HepG2 (cell line): Measurements from ENCODE around the gene VWA1. TPM values are rescaled to one million over a fixed set of nuclear protein-coding genes. Genes with fewer than 3 reads are reported as not detected.
A peak's percentile ranks its signal among the peaks of the same experiment; 100 is the strongest.
"Not testable (repeated sequence)": the region's sequence is repeated elsewhere in the genome, so short reads cannot be mapped to it uniquely, and the experiment has no call there.

Source experiments
- ATAC-seq: fragments of 200-7000 bp; cut with Tn5 transposase; 3 replicates; pipeline ENCODE4 v1.9.1; 2020; ENCODE audit warnings: mild to moderate bottlenecking, moderate library complexity
- BruUV-seq: library from RNA; stranded (reverse); fragments of 400-500 nt; replicated peaks from 2 replicates; lab custom pipeline; 2021; lab: Mats Ljungman, UMichigan
- CTCF ChIA-PET: fragments of 300-600 bp; formaldehyde crosslinking; extraction: SDS; loops from one replicate; lab custom pipeline; 2021; ENCODE audit warnings: low total read pairs, inconsistent platforms, low intra/inter-chr PET ratio; lab: Yijun Ruan, JAX
- POLR2A ChIA-PET: fragments of 350-600 bp; sonication (Branson Sonifier 250); formaldehyde crosslinking; loops from one replicate; lab custom pipeline; 2020; ENCODE audit warnings: antibody characterized with exemption, inconsistent platforms; lab: Yijun Ruan, JAX
- DNase-seq: peaks from one replicate; pipeline ENCODE4 v3.0.0-alpha.2; 2015; ENCODE audit warnings: low spot score
- FAIRE-seq: peaks from 3 replicates; lab custom pipeline; 2011; peaks lifted over from hg19 to GRCh38; lab: Jason Lieb, UNC
- H2AFZ ChIP-seq: one replicate; pipeline ENCODE4 v1.6.1; 2011; ENCODE audit warnings: low read length, inconsistent platforms
- H3K27ac ChIP-seq: fragments of 300-600 bp; 3 replicates; pipeline ENCODE4 v1.8.0; 2011; ENCODE audit warnings: mixed run types, mild to moderate bottlenecking, mixed read lengths, low read length, inconsistent platforms; ENCODE audit not compliant: insufficient read depth; ENCODE audit errors: extremely low read length
- H3K27me3 ChIP-seq, 2 experiments: fragments of 200-600 bp in 1 of 2; 2 replicates in 1 of 2; 3 replicates in 1 of 2; pipeline versions ENCODE4 v1.6.0 to v1.8.0; 2011; ENCODE audit warnings: low read length in 2 of 2, mild to moderate bottlenecking in 2 of 2, moderate library complexity in 2 of 2, inconsistent platforms in 1 of 2; ENCODE audit not compliant: insufficient read depth in 2 of 2, control insufficient read depth in 1 of 2
- H3K36me3 ChIP-seq, 2 experiments: fragments of 200-600 bp in 1 of 2; replicated peaks in 1 of 2; 2 replicates in 1 of 2; 3 replicates in 1 of 2; pipeline versions ENCODE4 v1.5.1 to v1.8.0; 2011; ENCODE audit warnings: low read length in 2 of 2, inconsistent platforms in 1 of 2; ENCODE audit not compliant: insufficient read depth in 2 of 2, control insufficient read depth in 1 of 2
- H3K4me1 ChIP-seq: 2 replicates; pipeline ENCODE4 v1.5.1; 2012; ENCODE audit warnings: low read length, inconsistent platforms; ENCODE audit not compliant: insufficient read depth
- H3K4me2 ChIP-seq: 2 replicates; pipeline ENCODE4 v1.6.0; 2011; ENCODE audit warnings: low read depth, low read length, inconsistent platforms
- H3K4me3 ChIP-seq, 3 experiments: fragments of 200-600 bp in 1 of 3; sonication (generic), shearing (Covaris generic) in 1 of 3; replicated peaks in 1 of 3; 2 replicates each; pipeline ENCODE4 v1.5.1; 2011 to 2016; ENCODE audit warnings: low read length in 3 of 3, inconsistent platforms in 2 of 3, low read depth in 2 of 3, mild to moderate bottlenecking in 2 of 3, control low read depth in 1 of 3, mixed read lengths in 1 of 3; ENCODE audit not compliant: insufficient read depth in 1 of 3
- H3K79me2 ChIP-seq: one replicate; pipeline ENCODE4 v1.6.1; 2011; ENCODE audit warnings: low read length, inconsistent platforms; ENCODE audit not compliant: insufficient read depth
- H3K9ac ChIP-seq: 2 replicates; pipeline ENCODE4 v1.6.0; 2011; ENCODE audit warnings: mild to moderate bottlenecking, low read depth, low read length, inconsistent platforms; ENCODE audit not compliant: insufficient read depth
- H3K9me3 ChIP-seq: 2 replicates; pipeline ENCODE4 v1.5.1; 2012; ENCODE audit warnings: mild to moderate bottlenecking, low read length
- H4K20me1 ChIP-seq: 2 replicates; pipeline ENCODE4 v1.6.0; 2011; ENCODE audit warnings: inconsistent platforms, mild to moderate bottlenecking, low read length, moderate library complexity; ENCODE audit not compliant: insufficient read depth
- ARID2 ChIP-seq: sonication (generic); formaldehyde crosslinking; IDR thresholded peaks from 2 replicates; pipeline ENCODE4 v1.8.1; 2022; ENCODE audit warnings: mild to moderate bottlenecking, missing genetic modification reagents, borderline replicate concordance
- CEBPG ChIP-seq: IDR thresholded peaks from 2 replicates; pipeline ENCODE4 v1.6.1; 2016
- GATA4 ChIP-seq: sonication (generic); IDR thresholded peaks from 2 replicates; pipeline ENCODE4 v1.6.1; 2016; ENCODE audit warnings: antibody characterized with exemption, low read depth, borderline replicate concordance
- HOXA3 ChIP-seq: sonication (generic); formaldehyde crosslinking; IDR thresholded peaks from 2 replicates; pipeline ENCODE4 v1.5.0; 2020; ENCODE audit warnings: missing genetic modification reagents
- LCORL ChIP-seq, 2 experiments: fragments of 450-650 bp in 1 of 2; sonication (generic) in 1 of 2; formaldehyde crosslinking in 1 of 2; IDR thresholded peaks; 2 replicates each; pipeline versions ENCODE4 v1.5.0 to v1.6.1; 2017 to 2020; ENCODE audit warnings: antibody characterized with exemption in 1 of 2, missing genetic modification reagents in 1 of 2
- MIER2 ChIP-seq: IDR thresholded peaks from 2 replicates; pipeline ENCODE4 v1.6.1; 2016; ENCODE audit warnings: missing biosample characterization, missing genetic modification reagents
- NR2F2 ChIP-seq: IDR thresholded peaks from 2 replicates; pipeline ENCODE4 v1.6.1; 2012; ENCODE audit warnings: low read depth, inconsistent platforms, borderline replicate concordance
- RBM22 ChIP-seq: fragments of 200-400 bp; formaldehyde crosslinking; optimal IDR thresholded peaks from 2 replicates; pipeline ENCODE3; 2017; ENCODE audit warnings: mild to moderate bottlenecking, low read length, moderate library complexity
- SIN3A ChIP-seq: IDR thresholded peaks from 2 replicates; pipeline ENCODE4 v1.6.1; 2011; ENCODE audit warnings: low read depth, mild to moderate bottlenecking, control low read depth, low read length, borderline replicate concordance
- TARDBP ChIP-seq: sonication (generic); formaldehyde crosslinking; IDR thresholded peaks from 2 replicates; pipeline ENCODE4 v1.8.0; 2022; ENCODE audit warnings: mild to moderate bottlenecking, missing genetic modification reagents
- ZBTB7B ChIP-seq: sonication (generic); formaldehyde crosslinking; IDR thresholded peaks from 2 replicates; pipeline ENCODE4 v1.4.0; 2020; ENCODE audit warnings: missing genetic modification reagents
- ZMYM2 ChIP-seq: sonication (generic); formaldehyde crosslinking; IDR thresholded peaks from 2 replicates; pipeline ENCODE4 v1.8.0; 2022; ENCODE audit warnings: mild to moderate bottlenecking, missing genetic modification reagents
- ZSCAN25 ChIP-seq: sonication (generic); formaldehyde crosslinking; IDR thresholded peaks from 2 replicates; pipeline ENCODE4 v1.8.0; 2022; ENCODE audit warnings: mild to moderate bottlenecking, missing genetic modification reagents
- WGBS: methylation state at CpG from one replicate; pipeline ENCODE4 v1.1.6; 2017; ENCODE audit warnings: low lambda C conversion rate; 5-methylcytosine and 5-hydroxymethylcytosine counted together
- in situ Hi-C: cut with HindIII; loops from 2 replicates; pipeline ENCODE4 v1.10.0; 2017; ENCODE audit warnings: low pct_unique_long_range_greater_than_20kb; ENCODE audit not compliant: extremely low pct_ligation_motif_present
- intact Hi-C: fragments of 100-400 bp; cut with micrococcal nuclease; formaldehyde crosslinking; loops from one replicate; pipeline ENCODE4 v1.10.0; 2022; ENCODE audit not compliant: unreplicated experiment
- polyA plus RNA-seq, 8 experiments: library from polyadenylated mRNA; depleted of rRNA in 3 of 8; stranded (reverse) in 7 of 8; unstranded in 1 of 8; fragments of >200 nt; fragmentation: Illumina TruSeq in 4 of 8; extraction: Trizol in 4 of 8; gene quantifications; 2 replicates each; pipeline versions ENCODE4 v1.2.1 to v1.2.3, GENCODE V29; 2011 to 2016; ENCODE audit warnings: low read depth in 4 of 8, missing spikeins in 1 of 8, mixed read lengths in 1 of 8; ENCODE audit not compliant: insufficient read depth in 1 of 8
- total RNA-seq, 5 experiments: library from RNA; depleted of rRNA; stranded (reverse); fragments of >200 nt; fragmentation: Illumina TruSeq; extraction: Trizol; gene quantifications; 2 replicates each; pipeline ENCODE4 v1.2.3, GENCODE V29; 2016; ENCODE audit warnings: low read depth in 1 of 5
- TF ChIP-seq, protein P1 (sequence below): sonication (generic); formaldehyde crosslinking; IDR thresholded peaks from 2 replicates; pipeline ENCODE4 v1.9.0; 2022; ENCODE audit warnings: low read depth, missing genetic modification reagents
- TF ChIP-seq, protein P2 (sequence below): sonication (generic); formaldehyde crosslinking; IDR thresholded peaks from 2 replicates; pipeline ENCODE4 v1.8.1; 2023; ENCODE audit warnings: mild to moderate bottlenecking, moderate library complexity, missing genetic modification reagents

VWA1 gene
- total and polyA plus RNA-seq, 2 of the 13 experiments (the other 11 are each of a cell fraction or from before 2014, with no cell fraction given): 40.9 to 57.5 TPM

DNA sequence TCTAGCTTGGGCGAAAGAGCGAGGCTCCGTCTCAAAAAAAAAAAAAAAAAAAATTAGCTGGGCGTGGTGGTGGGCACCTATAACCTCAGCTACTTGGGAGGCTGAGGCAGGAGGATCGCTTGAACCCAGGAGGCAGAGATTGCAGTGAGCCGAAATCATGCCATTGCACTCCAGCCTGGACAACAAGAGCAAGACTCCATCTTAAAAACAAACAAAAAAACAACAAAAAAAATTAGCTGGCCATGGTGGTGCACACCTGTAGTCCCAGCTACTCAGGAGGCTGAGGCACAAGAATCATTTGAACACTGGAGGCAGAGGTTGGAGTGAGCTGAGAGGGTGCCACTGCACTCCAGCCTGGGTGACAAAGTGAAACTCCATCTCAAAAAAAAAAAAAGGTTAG lies 6.5 kb upstream of the VWA1 start:
- H3K36me3 ChIP-seq, H3K27me3 ChIP-seq, H3K4me2 ChIP-seq, H3K4me3 ChIP-seq, DNase-seq, H3K79me2 ChIP-seq, H4K20me1 ChIP-seq, FAIRE-seq, intact Hi-C loops, H2AFZ ChIP-seq, BruUV-seq, H3K9ac ChIP-seq, H3K27ac ChIP-seq, H3K9me3 ChIP-seq, ATAC-seq, CTCF ChIA-PET, in situ Hi-C loops: not testable (repeated sequence)
- peaks cover 56% of the 10 kb centered on the region for H3K4me1 ChIP-seq
- WGBS: 93% methylated on average over 6 of the region's 6 CpGs
- POLR2A ChIA-PET: interaction anchor here (1.3 to 11.0 kb wide), 6 partner anchors 8 to 76 kb away, joined by 3 to 355 read pairs (median 58); partner anchors contain the start of genes ANKRD65, CCNL2 and MRPL20

DNA sequence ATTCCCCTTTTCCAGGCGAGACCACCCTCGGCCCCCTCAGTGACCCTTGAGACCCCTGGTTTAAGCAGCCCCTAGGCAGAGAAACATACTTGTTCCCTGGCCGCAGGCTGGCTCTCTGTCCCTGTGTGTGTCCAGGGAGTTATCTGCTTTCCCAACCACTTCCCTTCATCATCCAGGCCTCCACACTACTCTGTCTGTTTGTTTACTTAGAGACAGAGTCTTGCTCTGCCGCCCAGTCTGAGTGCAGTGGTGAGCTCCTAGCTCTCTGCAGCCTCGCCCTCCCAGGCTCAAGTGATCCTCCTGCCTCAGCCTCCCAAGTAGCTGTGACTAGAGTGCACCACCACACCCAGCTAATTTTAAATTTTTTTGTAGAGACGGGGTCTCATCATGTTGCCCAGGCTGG lies 5.8 kb upstream of the VWA1 start:
- DNase-seq: peak; percentile 71
- 0 out of 2 replicates have a peak overlapping the region, but pooled peaks have one; percentile 88 for H3K9ac ChIP-seq
- intact Hi-C loops (no loop called here), in situ Hi-C loops (no loop called here)
- peaks cover 4% of the 10 kb centered on the region for H3K79me2 ChIP-seq
- no TSS peak for BruUV-seq
- no peak overlapping the region for H2AFZ ChIP-seq
- peak overlapping the region in 2 of 3 experiments; percentile 79 to 88; a peak in 3 of 6 replicates for H3K4me3 ChIP-seq
- FAIRE-seq: peak; percentile 81
- ChIA-PET POLR2A (interaction anchor here (1.3 to 11.0 kb wide), 8 partner anchors 9 to 125 kb away, joined by 3 to 355 read pairs (median 28); partner anchors contain the start of genes ANKRD65, CCNL2 and MRPL20), CTCF (interaction anchor here (1.4 kb wide), 1 partner anchor 11 kb away, joined by 10 read pairs; no protein-coding TSS in a partner anchor)
- peaks cover 52% of the 10 kb centered on the region for H3K4me1 ChIP-seq
- no peaks in the 10 kb centered on the region for H4K20me1 ChIP-seq
- H3K27me3 ChIP-seq: no peaks in the 10 kb centered on the region
- peak overlapping the region; percentile 94 for H3K27ac ChIP-seq
- peak overlapping the region; percentile 89 for H3K4me2 ChIP-seq
- ATAC-seq: no peak; the same call in 2 of the 3 replicates
- no peaks in the 10 kb centered on the region for H3K9me3 ChIP-seq
- no peaks in the 10 kb centered on the region for H3K36me3 ChIP-seq
- 10% methylated on average over 6 of the region's 6 CpGs for WGBS
- peak; percentile 28; the same call in 1 of the 2 replicates for TF ChIP-seq CEBPG
- peak; percentile 83 for TF ChIP-seq ZSCAN25
- no peak for TF ChIP-seq GATA4
- TF ChIP-seq SIN3A: peak; percentile 15; the same call in 1 of the 2 replicates
- TF ChIP-seq, protein P1, sequence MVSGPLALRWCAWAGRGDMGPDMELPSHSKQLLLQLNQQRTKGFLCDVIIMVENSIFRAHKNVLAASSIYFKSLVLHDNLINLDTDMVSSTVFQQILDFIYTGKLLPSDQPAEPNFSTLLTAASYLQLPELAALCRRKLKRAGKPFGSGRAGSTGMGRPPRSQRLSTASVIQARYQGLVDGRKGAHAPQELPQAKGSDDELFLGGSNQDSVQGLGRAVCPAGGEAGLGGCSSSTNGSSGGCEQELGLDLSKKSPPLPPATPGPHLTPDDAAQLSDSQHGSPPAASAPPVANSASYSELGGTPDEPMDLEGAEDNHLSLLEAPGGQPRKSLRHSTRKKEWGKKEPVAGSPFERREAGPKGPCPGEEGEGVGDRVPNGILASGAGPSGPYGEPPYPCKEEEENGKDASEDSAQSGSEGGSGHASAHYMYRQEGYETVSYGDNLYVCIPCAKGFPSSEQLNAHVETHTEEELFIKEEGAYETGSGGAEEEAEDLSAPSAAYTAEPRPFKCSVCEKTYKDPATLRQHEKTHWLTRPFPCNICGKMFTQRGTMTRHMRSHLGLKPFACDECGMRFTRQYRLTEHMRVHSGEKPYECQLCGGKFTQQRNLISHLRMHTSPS (CRISPR knock-in tag): no peak
- 0 out of 2 replicates have a peak, but pooled peaks have one; percentile 28 for TF ChIP-seq ZBTB7B
- TF ChIP-seq TARDBP (CRISPR knock-in tag): peak; percentile 55; the same call in 1 of the 2 replicates
- TF ChIP-seq ARID2 (CRISPR knock-in tag): 0 out of 2 replicates have a peak, but pooled peaks have one; percentile 68
- TF ChIP-seq RBM22: peak; percentile 49
- no peak for TF ChIP-seq LCORL (IDR thresholded peaks at IDR 0.05)
- 0 out of 2 replicates have a peak, but pooled peaks have one; percentile 12 for TF ChIP-seq LCORL (CRISPR knock-in tag; IDR thresholded peaks at IDR 0.05)
- TF ChIP-seq, protein P2, sequence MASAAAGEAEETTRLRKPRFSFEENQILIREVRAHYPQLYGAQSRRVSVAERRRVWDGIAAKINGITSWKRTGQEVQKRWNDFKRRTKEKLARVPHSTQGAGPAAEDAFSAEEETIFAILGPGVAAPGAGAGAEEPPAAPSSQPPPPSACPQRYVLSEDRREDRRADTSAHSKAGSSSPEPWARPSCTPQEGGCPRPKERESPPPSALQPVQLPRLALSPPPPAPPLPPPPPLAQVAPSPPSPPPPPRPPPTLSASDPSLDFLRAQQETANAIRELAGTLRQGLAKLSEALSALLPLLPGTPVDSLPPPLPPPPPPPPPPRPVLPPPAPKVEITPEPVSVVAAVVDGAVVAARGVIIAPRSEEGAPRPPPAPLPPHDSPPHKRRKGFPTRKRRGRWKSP: no peak
- TF ChIP-seq MIER2 (CRISPR knock-in tag): no peak
- TF ChIP-seq ZMYM2: peak; percentile 83; the same call in 1 of the 2 replicates
- TF ChIP-seq HOXA3 (CRISPR knock-in tag): peak; percentile 6; the same call in 1 of the 2 replicates
- TF ChIP-seq NR2F2: no peak
